ENCODE results near the gene CRYBA2.

- TF ChIP-seq CTCF (IDR thresholded peaks at IDR 0.05) (no peak), POLR2A (IDR thresholded peaks at IDR 0.05) (no peak)
Measured at GRCh38 chr2:219020604-219021365, 27.6 kb upstream of the CRYBA2 start.
